Suprapubic skin (tissue), 4 donors: ENCODE measurements around the gene PTPRN2.

Experiments
- CTCF ChIP-seq, 2 donors: fragments of 200-600 bp in 1 of 2; fragments of 450-650 bp in 1 of 2; sonication (generic) in 1 of 2; IDR thresholded peaks; one replicate each; pipeline ENCODE4 v1.5.1; 2016 to 2019; ENCODE audit warnings: antibody characterized with exemption in 2 of 2, mild to moderate bottlenecking in 1 of 2, moderate library complexity in 1 of 2
- EP300 ChIP-seq: sonication (generic); formaldehyde crosslinking; IDR thresholded peaks from one replicate; pipeline ENCODE4 v1.6.1; 2017; ENCODE audit warnings: antibody characterized with exemption
- POLR2A ChIP-seq, 2 donors: fragments of 450-650 bp; IDR thresholded peaks; one replicate each; pipeline ENCODE4 v1.6.1; 2017; ENCODE audit warnings: antibody characterized with exemption in 2 of 2, mild to moderate bottlenecking in 2 of 2, moderate library complexity in 2 of 2
- POLR2AphosphoS5 ChIP-seq, 3 donors: sonication (generic); formaldehyde crosslinking; IDR thresholded peaks; one replicate each; pipeline ENCODE4 v1.6.1; 2017; ENCODE audit warnings: antibody characterized with exemption in 3 of 3

DNA sequence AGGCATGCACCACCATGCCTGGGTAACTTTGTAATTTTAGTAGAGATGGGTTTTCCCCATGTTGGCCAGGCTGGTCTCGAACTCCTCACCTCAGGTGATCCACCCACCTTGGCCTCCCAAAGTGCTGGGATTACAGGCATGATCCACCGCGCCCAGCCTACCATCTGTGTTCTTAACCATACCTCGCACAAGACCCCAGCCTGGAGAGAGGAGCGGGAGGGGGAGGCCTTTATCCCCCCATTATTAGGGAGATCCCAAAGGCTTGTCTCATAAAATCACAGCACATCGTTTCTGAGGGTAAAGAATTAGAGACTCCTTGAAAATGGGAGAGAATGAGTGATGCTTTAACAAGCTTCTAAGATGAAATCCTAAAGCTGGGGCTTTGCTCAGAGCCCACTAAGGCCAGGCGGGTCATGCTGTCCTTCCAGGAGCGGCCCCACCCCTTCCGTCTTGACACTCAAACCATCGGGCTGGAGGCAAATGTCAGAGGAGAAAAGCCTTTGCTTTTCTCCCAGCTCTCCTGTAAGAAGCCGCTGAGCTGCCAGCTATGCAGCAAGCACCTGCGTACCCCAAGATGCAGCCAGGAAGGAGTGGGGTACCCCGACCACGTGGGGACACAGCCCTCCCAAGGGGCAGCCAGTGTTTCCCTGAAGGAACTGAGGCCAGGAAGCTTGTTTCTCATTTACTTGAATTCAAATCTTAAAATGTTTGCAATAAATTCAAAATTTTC lies 339.7 kb downstream of the PTPRN2 start:
- TF ChIP-seq CTCF (IDR thresholded peaks at IDR 0.05): no peak
- TF ChIP-seq POLR2A (IDR thresholded peaks at IDR 0.05): no peak
- no peak for TF ChIP-seq POLR2AphosphoS5 (IDR thresholded peaks at IDR 0.05)
- TF ChIP-seq EP300: no peak
